T-helper 1 cell treated with Interleukin-12 subunit alpha and Interleukin-12 subunit beta and Interleukin-4 antibody, amounts not matched to agents 30 μg/mL and 1 μg/mL, for 36 hours (primary cell): ENCODE results near the gene TUBAL3.
"Not testable (repeated sequence)": the region's sequence is repeated elsewhere in the genome, so short reads cannot be mapped to it uniquely, and the experiment has no call there.

Experiments used
- H3K27ac Mint-ChIP-seq: one replicate; pipeline ENCODE4 v1.8.0; 2021; ENCODE audit warnings: mild to moderate bottlenecking, mixed read lengths
- H3K27me3 Mint-ChIP-seq: one replicate; pipeline ENCODE4 v1.8.0; 2021; ENCODE audit warnings: low read depth, mixed read lengths
- H3K36me3 Mint-ChIP-seq: one replicate; pipeline ENCODE4 v1.8.0; 2021; ENCODE audit warnings: low read depth, mixed read lengths
- H3K4me1 Mint-ChIP-seq: one replicate; pipeline ENCODE4 v1.8.0; 2021; ENCODE audit warnings: low read depth, mixed read lengths
- H3K4me3 Mint-ChIP-seq: one replicate; pipeline ENCODE4 v1.8.0; 2021; ENCODE audit warnings: mild to moderate bottlenecking, moderate library complexity, mixed read lengths
- H3K9me3 Mint-ChIP-seq: one replicate; pipeline ENCODE4 v1.8.0; 2021; ENCODE audit warnings: mixed read lengths

TUBAL3 gene

GRCh38 chr10:5410787-5411186 lies 6.2 kb upstream of the TUBAL3 start:
- not testable (repeated sequence) for H3K36me3 Mint-ChIP-seq, H3K27ac Mint-ChIP-seq, H3K9me3 Mint-ChIP-seq, H3K4me3 Mint-ChIP-seq, H3K4me1 Mint-ChIP-seq
- peaks cover 34% of the 10 kb centered on the region for H3K27me3 Mint-ChIP-seq

DNA sequence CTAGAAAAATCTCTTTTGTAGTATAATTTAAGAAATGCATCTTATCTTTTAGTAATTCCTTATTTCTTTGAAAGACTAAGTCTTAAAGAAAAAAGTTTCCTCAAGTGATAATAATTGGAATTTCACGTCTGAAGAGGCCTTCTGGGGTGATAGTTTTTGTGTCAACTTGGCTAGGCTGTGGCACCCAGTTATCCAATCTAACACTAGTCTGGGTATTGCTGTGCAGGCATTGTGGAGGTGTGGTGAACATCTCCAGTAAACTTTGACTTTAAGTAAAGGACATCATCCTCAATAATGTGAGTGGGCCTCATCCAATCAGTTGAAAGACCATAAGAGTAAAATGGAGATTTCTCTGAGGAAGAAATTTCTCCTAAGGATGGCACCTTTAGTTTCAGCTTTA lies 2.3 kb upstream of the TUBAL3 start:
- Mint-ChIP-seq H3K27me3 (peaks cover 47% of the 10 kb centered on the region), H3K27ac (no peak overlapping the region), H3K4me3 (no peak overlapping the region), H3K9me3 (peaks cover 5% of the 10 kb centered on the region), H3K4me1 (peaks cover under 1% of the 10 kb centered on the region), H3K36me3 (no peaks in the 10 kb centered on the region)

GRCh38 chr10:5402798-5403197 lies 1.8 kb downstream of the TUBAL3 start:
- H3K36me3 Mint-ChIP-seq: no peaks in the 10 kb centered on the region
- no peaks in the 10 kb centered on the region for H3K4me1 Mint-ChIP-seq
- no peak overlapping the region for H3K27ac Mint-ChIP-seq
- peaks cover 38% of the 10 kb centered on the region for H3K27me3 Mint-ChIP-seq
- H3K9me3 Mint-ChIP-seq: peaks cover 5% of the 10 kb centered on the region
- H3K4me3 Mint-ChIP-seq: no peak overlapping the region

- H3K4me3 Mint-ChIP-seq: no peak overlapping the region
- H3K36me3 Mint-ChIP-seq: no peaks in the 10 kb centered on the region
- peaks cover 28% of the 10 kb centered on the region for H3K27me3 Mint-ChIP-seq
- no peaks in the 10 kb centered on the region for H3K9me3 Mint-ChIP-seq
- H3K4me1 Mint-ChIP-seq: no peaks in the 10 kb centered on the region
- H3K27ac Mint-ChIP-seq: no peak overlapping the region
Observed at GRCh38 chr10:5400468-5401240, 4.0 kb downstream of the TUBAL3 start.

GRCh38 chr10:5399332-5399731 lies 5.3 kb downstream of the TUBAL3 start:
- H3K27me3 Mint-ChIP-seq: peaks cover 25% of the 10 kb centered on the region
- no peak overlapping the region for H3K27ac Mint-ChIP-seq
- no peaks in the 10 kb centered on the region for H3K36me3 Mint-ChIP-seq
- H3K9me3 Mint-ChIP-seq: no peaks in the 10 kb centered on the region
- no peak overlapping the region for H3K4me3 Mint-ChIP-seq
- no peaks in the 10 kb centered on the region for H3K4me1 Mint-ChIP-seq

DNA sequence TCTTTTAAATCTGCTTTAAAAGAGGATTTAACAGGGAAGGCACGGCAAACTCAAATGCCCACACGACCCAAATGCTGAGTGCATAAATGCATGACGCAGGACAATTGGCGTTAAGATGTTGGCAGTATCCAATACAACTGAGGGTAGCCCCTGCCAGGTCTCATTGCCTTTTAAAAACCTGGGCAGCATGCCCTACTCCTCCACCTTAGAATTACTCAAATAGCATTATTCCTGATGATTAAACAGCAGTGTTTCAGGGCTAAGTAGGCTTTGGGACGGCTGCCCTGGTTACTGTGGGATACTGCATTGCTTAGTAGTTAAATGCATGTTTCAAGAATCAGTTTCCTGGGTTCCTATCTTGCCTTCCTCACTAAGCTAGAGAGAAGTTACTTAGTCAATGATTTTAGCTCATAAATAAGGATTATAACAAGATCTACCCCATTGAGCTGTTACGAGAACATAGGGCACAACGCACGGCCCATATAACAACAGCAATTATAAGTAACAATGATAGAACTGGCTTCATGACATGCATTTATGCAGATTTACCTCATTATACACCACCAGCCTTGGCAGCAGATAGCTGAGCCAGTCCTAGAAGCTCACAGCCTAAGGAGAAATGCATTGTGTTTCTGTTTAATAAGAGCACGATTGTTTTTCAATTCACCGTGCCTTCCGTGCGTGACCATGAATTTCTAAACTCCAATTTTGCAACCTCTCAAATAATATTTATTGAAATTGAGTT lies 7.9 kb downstream of the TUBAL3 start:
- Mint-ChIP-seq H3K9me3 (peaks cover 8% of the 10 kb centered on the region), H3K36me3 (no peaks in the 10 kb centered on the region), H3K27me3 (peaks cover 14% of the 10 kb centered on the region), H3K4me1 (no peaks in the 10 kb centered on the region), H3K27ac (no peak overlapping the region), H3K4me3 (no peak overlapping the region)

DNA sequence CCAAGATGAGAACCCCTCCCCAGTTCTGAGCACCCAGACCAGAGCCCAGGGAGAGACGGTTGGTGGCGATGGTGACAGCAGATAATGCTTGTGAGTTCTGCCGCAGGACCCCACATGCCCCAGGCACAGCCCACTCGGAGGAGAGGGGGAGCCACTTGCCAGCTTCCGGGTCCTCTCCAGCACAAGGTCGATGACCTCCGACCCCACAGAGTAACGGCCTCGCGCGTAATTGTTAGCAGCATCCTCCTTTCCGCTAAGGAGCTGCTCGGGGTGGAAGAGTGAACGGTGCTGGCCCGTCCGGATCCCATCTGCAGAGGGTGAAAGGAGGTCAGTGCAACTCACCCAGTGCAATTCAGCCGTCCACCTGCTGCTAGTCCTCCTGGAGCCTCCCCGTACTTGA lies 9.5 kb downstream of the TUBAL3 start:
- Mint-ChIP-seq H3K4me3 (no peak overlapping the region), H3K27me3 (peaks cover 10% of the 10 kb centered on the region), H3K27ac (no peak overlapping the region), H3K4me1 (no peaks in the 10 kb centered on the region), H3K9me3 (peaks cover 23% of the 10 kb centered on the region), H3K36me3 (no peaks in the 10 kb centered on the region)

GRCh38 chr10:5393529-5393928 lies 11.1 kb downstream of the TUBAL3 start:
- Mint-ChIP-seq H3K36me3 (peaks cover 2% of the 10 kb centered on the region), H3K4me1 (no peaks in the 10 kb centered on the region), H3K9me3 (peaks cover 34% of the 10 kb centered on the region), H3K27me3 (peaks cover 6% of the 10 kb centered on the region), H3K27ac (no peak overlapping the region), H3K4me3 (no peak overlapping the region)

GRCh38 chr10:5391790-5392189 lies 12.8 kb downstream of the TUBAL3 start:
- Mint-ChIP-seq H3K9me3 (peaks cover 39% of the 10 kb centered on the region), H3K36me3 (peaks cover 3% of the 10 kb centered on the region), H3K4me1 (no peaks in the 10 kb centered on the region), H3K27ac (no peak overlapping the region), H3K4me3 (no peak overlapping the region), H3K27me3 (peaks cover 9% of the 10 kb centered on the region)

DNA sequence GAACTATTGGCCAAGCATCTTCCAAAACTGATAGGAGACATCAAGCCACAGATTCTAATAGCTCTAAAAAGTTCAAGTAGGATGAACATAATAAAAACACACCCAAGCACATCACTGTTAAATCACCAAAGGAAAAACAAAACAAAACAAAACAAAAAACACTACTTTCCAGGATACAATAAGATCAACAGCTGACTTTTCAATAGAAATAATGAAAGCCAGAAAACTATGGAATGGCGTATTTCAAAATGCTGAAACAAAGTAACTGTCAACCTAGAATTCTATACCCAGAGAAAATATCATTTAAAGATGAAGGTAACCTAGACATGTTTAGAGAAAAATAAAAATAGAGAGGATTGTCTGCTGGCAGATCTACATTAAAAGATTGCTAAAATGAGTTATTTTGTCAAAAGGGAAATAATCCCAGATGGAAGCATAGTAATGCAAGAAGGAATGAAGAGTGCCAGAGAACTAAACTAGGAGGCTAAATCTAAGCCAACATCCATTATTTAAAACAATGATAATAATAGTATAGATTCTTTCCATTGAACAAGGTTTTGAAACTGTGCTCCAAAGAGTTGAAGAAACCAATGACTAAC lies 13.9 kb downstream of the TUBAL3 start:
- H3K27ac Mint-ChIP-seq: no peak overlapping the region
- H3K9me3 Mint-ChIP-seq: peaks cover 39% of the 10 kb centered on the region
- H3K36me3 Mint-ChIP-seq: peaks cover 3% of the 10 kb centered on the region
- no peak overlapping the region for H3K4me3 Mint-ChIP-seq
- peaks cover 9% of the 10 kb centered on the region for H3K27me3 Mint-ChIP-seq
- no peaks in the 10 kb centered on the region for H3K4me1 Mint-ChIP-seq

DNA sequence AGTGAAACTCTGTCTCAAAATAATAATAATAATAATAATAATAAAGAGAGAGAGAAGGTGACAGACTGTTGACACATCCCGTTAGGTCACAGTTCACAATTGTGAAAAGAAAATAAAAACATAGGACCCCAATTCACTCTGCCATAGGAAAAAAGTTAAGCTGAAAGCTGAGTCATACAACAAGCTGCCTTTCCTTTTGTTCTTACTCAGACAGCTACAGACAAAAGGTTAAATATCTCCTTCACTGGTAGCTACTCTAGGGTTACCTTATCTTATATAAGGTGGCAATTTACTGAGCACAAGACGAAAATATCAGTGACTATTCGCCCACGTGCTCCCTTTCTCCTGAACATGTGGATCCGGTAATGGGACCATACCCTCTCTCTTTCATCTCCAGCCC lies 17.5 kb downstream of the TUBAL3 start:
- Mint-ChIP-seq H3K27me3 (peaks cover 9% of the 10 kb centered on the region), H3K36me3 (peaks cover 3% of the 10 kb centered on the region), H3K9me3 (peaks cover 36% of the 10 kb centered on the region), H3K4me1 (no peaks in the 10 kb centered on the region), H3K27ac (no peak overlapping the region), H3K4me3 (no peak overlapping the region)

DNA sequence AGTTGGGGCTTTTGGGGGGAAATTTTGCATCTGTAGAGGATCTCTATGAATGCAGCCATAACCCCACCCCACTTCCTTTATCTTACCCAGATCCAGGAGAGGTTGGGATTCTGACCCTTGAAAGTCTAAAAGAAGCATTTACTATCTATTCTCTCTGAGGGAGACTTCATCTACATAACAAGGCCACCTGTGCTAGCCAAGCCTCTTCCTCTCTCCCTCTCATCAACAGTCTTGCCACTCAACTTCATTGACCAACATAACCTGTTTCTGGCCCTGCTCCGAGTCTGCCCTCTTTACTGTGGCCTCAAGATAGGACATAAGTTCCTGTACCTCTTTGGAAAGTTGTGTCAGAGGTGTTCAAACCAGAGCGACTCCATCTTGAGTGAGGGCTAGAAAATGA lies 19.4 kb downstream of the TUBAL3 start:
- Mint-ChIP-seq H3K9me3 (peaks cover 17% of the 10 kb centered on the region), H3K27ac (no peak overlapping the region), H3K36me3 (peaks cover 3% of the 10 kb centered on the region), H3K4me1 (no peaks in the 10 kb centered on the region), H3K27me3 (peaks cover 9% of the 10 kb centered on the region), H3K4me3 (no peak overlapping the region)

DNA sequence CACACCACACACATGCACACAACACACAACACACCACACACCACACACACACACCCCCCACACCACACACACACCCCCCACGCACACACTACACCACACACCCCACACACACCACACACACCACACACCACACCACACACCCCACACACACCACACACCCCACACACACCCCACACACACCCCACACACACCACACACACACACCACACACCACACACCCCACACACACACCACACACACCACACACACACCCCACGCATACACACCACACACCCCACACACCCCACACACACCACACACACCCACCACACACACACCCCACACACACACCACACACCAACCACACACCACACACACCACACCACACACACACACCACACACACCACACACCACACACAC lies 23.4 kb downstream of the TUBAL3 start:
- H3K9me3 Mint-ChIP-seq: peaks cover 5% of the 10 kb centered on the region
- H3K4me3 Mint-ChIP-seq: no peak overlapping the region
- no peak overlapping the region for H3K27ac Mint-ChIP-seq
- H3K36me3 Mint-ChIP-seq: no peaks in the 10 kb centered on the region
- H3K4me1 Mint-ChIP-seq: peaks cover 2% of the 10 kb centered on the region
- peaks cover 5% of the 10 kb centered on the region for H3K27me3 Mint-ChIP-seq

- not testable (repeated sequence) for H3K27me3 Mint-ChIP-seq, H3K27ac Mint-ChIP-seq, H3K9me3 Mint-ChIP-seq, H3K4me1 Mint-ChIP-seq, H3K36me3 Mint-ChIP-seq, H3K4me3 Mint-ChIP-seq
Observed at GRCh38 chr10:5380395-5380794, 24.2 kb downstream of the TUBAL3 start.

GRCh38 chr10:5379202-5379601 lies 25.4 kb downstream of the TUBAL3 start:
- H3K9me3 Mint-ChIP-seq, H3K27me3 Mint-ChIP-seq, H3K36me3 Mint-ChIP-seq, H3K27ac Mint-ChIP-seq, H3K4me1 Mint-ChIP-seq, H3K4me3 Mint-ChIP-seq: not testable (repeated sequence)
